Endothelial cell (in vitro differentiated cells): ENCODE measurements around the gene DHRS12. TPM values are rescaled to one million over a fixed set of nuclear protein-coding genes. Genes with fewer than 3 reads are reported as not detected.

ENCODE experiments used
- DNase-seq: peaks from one replicate; pipeline ENCODE4 v3.0.0; 2021; ENCODE audit warnings: low spot score
- H3K27ac Mint-ChIP-seq: one replicate; pipeline ENCODE4 v1.8.0; 2021; ENCODE audit warnings: mixed read lengths, inconsistent platforms; ENCODE audit not compliant: unreplicated experiment
- H3K27me3 Mint-ChIP-seq: one replicate; pipeline ENCODE4 v1.8.0; 2021; ENCODE audit warnings: mild to moderate bottlenecking, moderate library complexity, mixed read lengths, inconsistent platforms; ENCODE audit not compliant: unreplicated experiment
- H3K36me3 Mint-ChIP-seq: one replicate; pipeline ENCODE4 v1.8.0; 2021; ENCODE audit warnings: mild to moderate bottlenecking, low read depth, mixed read lengths, inconsistent platforms; ENCODE audit not compliant: unreplicated experiment
- H3K4me1 Mint-ChIP-seq: one replicate; pipeline ENCODE4 v1.8.0; 2021; ENCODE audit warnings: mild to moderate bottlenecking, mixed read lengths, inconsistent platforms; ENCODE audit not compliant: unreplicated experiment
- H3K4me3 Mint-ChIP-seq: one replicate; pipeline ENCODE4 v1.8.0; 2021; ENCODE audit warnings: mild to moderate bottlenecking, mixed read lengths, inconsistent platforms; ENCODE audit not compliant: unreplicated experiment
- H3K9me3 Mint-ChIP-seq: one replicate; pipeline ENCODE4 v1.8.0; 2021; ENCODE audit warnings: mixed read lengths, inconsistent platforms; ENCODE audit not compliant: unreplicated experiment
- CTCF ChIP-seq: fragments of 200-600 bp; sonication (generic); IDR thresholded peaks from one replicate; pipeline ENCODE4 v1.5.0; 2021; ENCODE audit warnings: antibody characterized with exemption; ENCODE audit not compliant: unreplicated experiment
- total RNA-seq: library from RNA; stranded (reverse); fragmentation: NEBNext Ultra II Directional; extraction: Animal tissue kit (Norgen Biotek cat#: 25700); gene quantifications from one replicate; pipeline ENCODE4 v1.2.1, GENCODE V29; 2021; ENCODE audit not compliant: unreplicated experiment

Gene DHRS12
- total RNA-seq, 1 donor from 2014 or later = 13.3 TPM

- H3K36me3 Mint-ChIP-seq = peaks cover 5% of the 10 kb centered on the region
- H3K9me3 Mint-ChIP-seq = no peaks in the 10 kb centered on the region
- H3K27ac Mint-ChIP-seq = no peak overlapping the region
- H3K27me3 Mint-ChIP-seq = no peaks in the 10 kb centered on the region
- no peak for DNase-seq
- peaks cover 12% of the 10 kb centered on the region for H3K4me1 Mint-ChIP-seq
- TF ChIP-seq CTCF = no peak
- no peak overlapping the region for H3K4me3 Mint-ChIP-seq
Observed at GRCh38 chr13:51728972-51729371, 75.0 kb downstream of the DHRS12 start.

GRCh38 chr13:51728275-51728673, 75.7 kb downstream of the DHRS12 start:
- peaks cover 6% of the 10 kb centered on the region for H3K4me1 Mint-ChIP-seq
- no peaks in the 10 kb centered on the region for H3K27me3 Mint-ChIP-seq
- H3K36me3 Mint-ChIP-seq = peaks cover 5% of the 10 kb centered on the region
- H3K27ac Mint-ChIP-seq = no peak overlapping the region
- DNase-seq = no peak
- TF ChIP-seq CTCF = no peak
- H3K9me3 Mint-ChIP-seq = no peaks in the 10 kb centered on the region
- H3K4me3 Mint-ChIP-seq = no peak overlapping the region

- Mint-ChIP-seq H3K9me3 (no peaks in the 10 kb centered on the region), H3K36me3 (peaks cover 4% of the 10 kb centered on the region), H3K4me1 (peaks cover 5% of the 10 kb centered on the region), H3K27me3 (no peaks in the 10 kb centered on the region), H3K4me3 (no peak overlapping the region), H3K27ac (no peak overlapping the region)
- DNase-seq = no peak
- TF ChIP-seq CTCF = no peak
Observed at GRCh38 chr13:51727634-51728274, 76.2 kb downstream of the DHRS12 start.

- Mint-ChIP-seq H3K27me3 (no peaks in the 10 kb centered on the region), H3K36me3 (no peaks in the 10 kb centered on the region), H3K9me3 (no peaks in the 10 kb centered on the region), H3K4me1 (peaks cover 4% of the 10 kb centered on the region), H3K27ac (no peak overlapping the region), H3K4me3 (no peak overlapping the region)
- no peak for DNase-seq
- no peak for TF ChIP-seq CTCF
Observed at GRCh38 chr13:51726446-51727193, 77.3 kb downstream of the DHRS12 start.

- Mint-ChIP-seq H3K27ac (no peak overlapping the region), H3K4me1 (no peaks in the 10 kb centered on the region), H3K36me3 (no peaks in the 10 kb centered on the region), H3K4me3 (no peak overlapping the region), H3K27me3 (no peaks in the 10 kb centered on the region), H3K9me3 (no peaks in the 10 kb centered on the region)
- DNase-seq = no peak
- no peak for TF ChIP-seq CTCF
Observed at GRCh38 chr13:51724721-51725120, 79.2 kb downstream of the DHRS12 start.
